ENCODE measurements around the gene RNF214.
"Not testable (repeated sequence)": the region's sequence is repeated elsewhere in the genome, so short reads cannot be mapped to it uniquely, and the experiment has no call there.

The RNF214 gene

DNA sequence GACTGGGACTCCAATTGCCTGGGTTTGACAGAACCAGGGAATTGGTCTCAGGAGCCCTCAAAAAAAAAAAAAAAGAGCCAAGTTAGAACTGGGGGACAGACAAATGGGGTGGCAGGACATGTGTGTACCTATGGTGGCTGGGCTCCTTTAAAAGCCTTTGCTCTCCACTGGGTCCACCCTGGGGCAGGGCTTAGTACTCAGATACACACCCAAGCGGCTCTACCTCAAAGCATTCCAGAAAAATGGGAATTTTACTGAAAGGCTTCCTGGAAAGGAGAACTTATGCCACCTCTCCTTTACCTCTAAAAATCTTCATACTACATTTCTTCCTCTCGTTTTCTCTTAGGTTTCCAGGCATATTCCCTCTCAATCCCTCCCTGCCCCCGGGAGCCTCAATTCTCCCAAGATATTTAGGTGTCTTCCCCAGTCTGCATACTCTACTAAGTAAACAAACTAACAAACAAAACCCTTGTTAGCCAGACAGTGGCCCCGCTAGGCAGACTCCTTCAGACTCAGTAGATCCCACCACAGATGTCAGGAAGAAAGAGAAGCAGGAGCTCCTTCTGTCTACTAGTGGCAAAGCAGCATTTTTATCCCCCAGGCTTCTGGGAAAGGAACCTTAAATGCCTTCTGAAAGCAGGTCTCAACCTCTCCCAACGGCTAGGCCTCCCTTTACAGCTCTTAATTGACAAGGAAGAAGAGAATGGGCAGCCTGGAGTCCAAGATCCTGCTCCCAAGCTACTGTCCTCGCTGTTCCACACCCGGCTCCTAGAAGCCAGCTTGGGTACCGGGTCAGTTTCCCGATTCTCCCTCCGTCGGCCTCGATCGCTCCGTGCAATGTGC lies 1.3 kb upstream of the RNF214 start:
- no peak for FAIRE-seq
- no peak for TF ChIP-seq TAF1 (IDR thresholded peaks at IDR 0.05; ENCODE audit: borderline replicate concordance, low read depth, low read length)
- no peak for TF ChIP-seq POLR2AphosphoS5 (IDR thresholded peaks at IDR 0.05; ENCODE audit: low read depth, low read length)
- no peak for TF ChIP-seq POLR2A (IDR thresholded peaks at IDR 0.05; ENCODE audit: low read depth, low read length)
- no peak for DNase-seq (ENCODE audit: insufficient read length)

DNA sequence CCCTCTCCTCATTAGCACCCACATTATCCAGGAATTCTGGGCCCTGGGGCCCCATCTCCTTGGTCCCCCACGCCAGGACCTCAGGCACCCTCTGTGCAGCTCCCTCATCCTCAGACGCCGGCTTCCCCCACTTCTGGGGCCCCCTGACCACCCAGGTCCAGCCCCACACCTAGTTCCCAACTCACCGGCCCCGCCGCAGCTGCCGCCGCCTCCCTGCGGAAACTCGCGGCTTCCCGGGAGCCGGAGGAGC lies 704 bp upstream of the RNF214 start, which contains the start of gene PCSK7:
PCSK7 (minus strand) TSS at position 232 of the 250 bp plus-strand sequence. CDS start 2,229 bp downstream, outside the sequence.
- TF ChIP-seq POLR2A (IDR thresholded peaks at IDR 0.05; ENCODE audit: low read depth, low read length) (no peak), POLR2AphosphoS5 (IDR thresholded peaks at IDR 0.05; ENCODE audit: low read depth, low read length) (no peak), TAF1 (IDR thresholded peaks at IDR 0.05; ENCODE audit: borderline replicate concordance, low read depth, low read length) (no peak)
- FAIRE-seq, result no peak
- no peak for DNase-seq (ENCODE audit: insufficient read length)

DNA sequence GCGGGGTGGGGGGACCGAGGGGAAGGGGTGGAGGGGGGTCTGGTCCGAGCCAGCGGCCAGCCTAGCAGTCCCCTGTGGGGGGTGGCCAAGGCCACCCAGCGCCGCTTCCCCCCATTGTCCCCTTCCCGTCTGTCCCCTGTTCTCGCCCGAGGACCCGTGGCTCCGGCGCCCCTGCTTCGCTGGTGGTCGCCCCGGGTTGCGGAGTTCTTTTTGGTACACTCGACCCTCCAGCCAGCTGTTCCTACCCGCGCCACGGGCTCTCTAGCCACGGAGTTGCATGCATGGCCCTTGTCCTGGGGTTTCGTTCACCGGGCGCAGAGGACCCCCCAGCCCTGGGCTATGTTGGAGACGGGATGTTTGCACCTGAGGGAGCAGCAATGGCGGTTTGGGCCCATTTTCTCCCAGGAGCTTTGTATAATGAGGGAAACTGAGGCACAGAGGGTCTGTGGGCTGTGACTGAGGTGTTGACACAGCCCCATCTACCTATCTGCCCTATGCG lies 489 bp downstream of the RNF214 start:
- DNase-seq (ENCODE audit: insufficient read length), result peak; percentile 47
- peak; percentile 82 for FAIRE-seq
- TF ChIP-seq POLR2A (IDR thresholded peaks at IDR 0.05; ENCODE audit: low read depth, low read length), result no peak
- no peak for TF ChIP-seq POLR2AphosphoS5 (IDR thresholded peaks at IDR 0.05; ENCODE audit: low read depth, low read length)
- TF ChIP-seq TAF1 (IDR thresholded peaks at IDR 0.05; ENCODE audit: borderline replicate concordance, low read depth, low read length), result no peak

DNA sequence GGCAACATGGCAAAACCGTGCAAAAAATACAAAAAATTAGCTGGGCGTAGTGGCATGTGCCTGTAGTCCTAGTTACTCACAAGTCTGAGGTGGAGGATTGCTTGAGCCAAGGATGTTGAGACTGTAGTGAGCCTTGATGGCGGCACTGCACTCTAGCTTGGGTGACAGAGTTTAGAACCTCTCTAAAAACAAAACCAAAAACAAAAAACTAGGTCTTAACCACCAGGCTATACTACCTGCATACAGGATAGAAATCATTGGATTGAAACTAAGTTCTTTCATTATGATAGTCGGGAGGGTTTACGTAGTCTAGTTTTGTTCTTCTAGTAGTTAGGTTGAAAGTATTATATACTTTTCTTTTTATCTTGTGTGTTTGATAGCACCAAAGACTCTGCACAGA lies 5.8 kb downstream of the RNF214 start:
- no peak for TF ChIP-seq POLR2AphosphoS5 (IDR thresholded peaks at IDR 0.05; ENCODE audit: low read depth, low read length)
- TF ChIP-seq TAF1 (IDR thresholded peaks at IDR 0.05; ENCODE audit: borderline replicate concordance, low read depth, low read length), result no peak
- TF ChIP-seq POLR2A (IDR thresholded peaks at IDR 0.05; ENCODE audit: low read depth, low read length), result no peak
- FAIRE-seq, result no peak
- DNase-seq (ENCODE audit: insufficient read length), result no peak

DNA sequence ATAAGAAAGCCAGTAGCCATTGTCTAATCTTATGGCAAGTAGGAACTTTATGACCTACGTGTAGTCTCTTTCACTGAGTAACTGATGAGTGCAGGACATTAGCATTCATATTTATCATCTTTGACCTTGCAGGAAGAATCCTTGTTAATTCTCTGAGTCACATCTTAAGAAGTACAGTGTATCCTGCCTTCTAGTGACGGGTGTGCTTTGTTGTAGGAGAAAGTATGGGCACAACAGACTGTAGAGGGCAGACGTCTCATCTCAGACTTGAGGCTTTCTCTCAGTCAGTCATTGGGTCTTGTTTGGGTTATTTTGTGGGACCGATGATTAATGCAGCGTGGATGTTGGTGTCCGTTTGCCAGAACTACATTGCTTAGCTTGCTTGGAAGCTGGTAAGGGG lies 6.8 kb downstream of the RNF214 start:
- no peak for FAIRE-seq
- no peak for TF ChIP-seq POLR2A (IDR thresholded peaks at IDR 0.05; ENCODE audit: low read depth, low read length)
- no peak for TF ChIP-seq POLR2AphosphoS5 (IDR thresholded peaks at IDR 0.05; ENCODE audit: low read depth, low read length)
- TF ChIP-seq TAF1 (IDR thresholded peaks at IDR 0.05; ENCODE audit: borderline replicate concordance, low read depth, low read length), result no peak

DNA sequence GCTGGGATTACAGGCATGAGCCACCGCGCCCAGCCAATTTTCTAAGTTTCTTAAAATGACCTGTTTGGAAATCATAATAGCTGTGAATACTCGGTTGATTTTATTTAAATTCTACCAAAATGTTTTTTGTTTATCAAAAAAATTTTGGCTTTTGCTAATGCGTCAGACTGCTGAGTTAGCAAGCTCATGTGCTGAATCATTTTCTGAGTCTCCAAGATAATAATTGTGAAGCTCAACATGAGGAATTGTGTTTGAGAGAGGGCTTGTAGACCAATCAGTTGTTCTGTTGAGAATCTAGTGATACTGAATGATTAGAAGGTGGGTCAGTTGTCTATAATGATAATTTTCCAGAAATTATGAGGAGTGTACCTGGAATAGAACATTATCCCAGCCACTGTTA lies 15.9 kb downstream of the RNF214 start:
- no peak for FAIRE-seq
- DNase-seq (ENCODE audit: insufficient read length), result no peak
- TF ChIP-seq POLR2AphosphoS5 (IDR thresholded peaks at IDR 0.05; ENCODE audit: low read depth, low read length) (no peak), TAF1 (IDR thresholded peaks at IDR 0.05; ENCODE audit: borderline replicate concordance, low read depth, low read length) (no peak), POLR2A (IDR thresholded peaks at IDR 0.05; ENCODE audit: low read depth, low read length) (no peak)

More for the DNA sequence above, 6.8 kb downstream of the RNF214 start:
- no peak for DNase-seq (ENCODE audit: insufficient read length)

DNA sequence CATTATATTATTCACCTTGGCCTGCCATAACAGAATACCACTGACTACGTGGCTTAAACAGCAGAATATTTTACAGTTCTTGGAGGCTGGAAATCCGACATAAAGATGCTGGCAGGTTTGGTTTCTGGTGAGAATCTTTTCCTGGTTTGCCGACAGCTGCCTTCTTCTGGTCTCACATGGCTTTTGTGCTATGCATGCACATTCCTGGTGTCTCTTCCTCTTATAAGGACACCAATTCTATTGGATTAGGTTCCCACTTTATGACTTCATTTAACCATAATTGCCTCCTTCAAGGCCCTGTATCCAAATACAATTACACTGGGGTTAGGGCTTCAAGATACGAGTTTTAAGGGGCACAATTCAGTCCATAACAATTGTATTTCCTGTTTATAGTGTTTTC lies 17.1 kb downstream of the RNF214 start:
- TF ChIP-seq POLR2A (IDR thresholded peaks at IDR 0.05; ENCODE audit: low read depth, low read length) (no peak), POLR2AphosphoS5 (IDR thresholded peaks at IDR 0.05; ENCODE audit: low read depth, low read length) (no peak), TAF1 (IDR thresholded peaks at IDR 0.05; ENCODE audit: borderline replicate concordance, low read depth, low read length) (no peak)
- DNase-seq (ENCODE audit: insufficient read length) (no peak), FAIRE-seq (no peak)

DNA sequence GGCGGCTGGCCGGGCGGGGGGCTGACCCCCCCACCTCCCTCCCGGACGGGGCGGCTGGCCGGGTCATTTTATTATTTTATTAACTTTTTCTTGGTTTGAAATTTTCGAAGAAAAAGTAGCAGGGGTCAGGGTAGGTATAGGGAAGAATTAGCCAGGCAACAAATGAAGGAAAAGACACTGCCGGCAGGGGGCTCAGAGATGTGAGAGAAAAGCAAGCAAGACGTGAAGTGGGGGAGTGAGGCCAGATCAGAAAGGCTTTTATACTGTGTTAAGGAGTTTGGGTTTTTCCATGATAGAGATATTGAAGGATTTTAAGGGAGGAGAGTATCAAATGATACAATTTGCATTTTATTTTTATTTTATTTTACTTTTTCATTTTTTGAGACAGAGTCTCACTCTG lies 19.0 kb downstream of the RNF214 start:
- TF ChIP-seq POLR2A (IDR thresholded peaks at IDR 0.05; ENCODE audit: low read depth, low read length), result no peak
- TF ChIP-seq POLR2AphosphoS5 (IDR thresholded peaks at IDR 0.05; ENCODE audit: low read depth, low read length), result no peak
- no peak for DNase-seq (ENCODE audit: insufficient read length)
- no peak for FAIRE-seq

DNA sequence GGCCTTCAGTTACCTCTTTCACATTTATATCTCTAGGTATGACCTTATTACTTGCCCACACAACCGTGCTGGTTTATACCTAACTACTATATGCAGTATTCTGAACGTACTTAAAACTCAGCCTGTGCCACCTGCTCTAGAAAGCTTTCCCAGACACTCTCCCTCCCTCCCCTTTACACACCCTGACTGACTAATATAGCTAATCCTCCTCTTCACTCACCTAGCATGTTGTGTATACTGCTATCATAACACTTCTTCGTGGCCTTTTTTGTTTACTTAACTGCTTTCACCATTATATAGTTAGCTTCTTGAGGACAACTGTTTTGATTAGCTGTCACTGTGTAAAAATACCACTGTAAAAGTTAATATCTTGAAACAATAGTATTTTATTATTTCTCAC lies 23.5 kb downstream of the RNF214 start:
- no peak for FAIRE-seq
- no peak for DNase-seq (ENCODE audit: insufficient read length)
- TF ChIP-seq TAF1 (IDR thresholded peaks at IDR 0.05; ENCODE audit: borderline replicate concordance, low read depth, low read length) (no peak), POLR2A (IDR thresholded peaks at IDR 0.05; ENCODE audit: low read depth, low read length) (no peak), POLR2AphosphoS5 (IDR thresholded peaks at IDR 0.05; ENCODE audit: low read depth, low read length) (no peak)

DNA sequence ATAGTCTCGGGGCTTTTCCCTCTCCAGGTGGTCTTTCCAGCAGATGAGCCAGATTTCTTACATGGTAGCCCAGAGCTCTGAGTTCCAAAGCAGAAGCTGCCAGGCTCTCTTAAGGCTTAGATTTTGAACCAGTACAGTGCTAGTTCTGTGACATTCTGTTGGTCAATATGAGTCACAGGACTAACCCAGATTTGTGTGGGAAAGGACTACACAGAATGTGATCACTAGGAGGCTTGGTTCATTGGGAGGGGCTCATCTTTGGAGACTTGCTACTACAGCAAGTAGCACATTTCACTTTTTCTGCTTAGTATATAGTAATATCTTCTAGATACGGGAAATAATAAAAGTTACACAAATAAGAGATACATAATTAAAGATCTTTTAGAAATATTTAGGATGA lies 24.1 kb downstream of the RNF214 start:
- DNase-seq (ENCODE audit: insufficient read length) (no peak), FAIRE-seq (no peak)
- TF ChIP-seq TAF1 (IDR thresholded peaks at IDR 0.05; ENCODE audit: borderline replicate concordance, low read depth, low read length) (no peak), POLR2AphosphoS5 (IDR thresholded peaks at IDR 0.05; ENCODE audit: low read depth, low read length) (no peak), POLR2A (IDR thresholded peaks at IDR 0.05; ENCODE audit: low read depth, low read length) (no peak)

DNA sequence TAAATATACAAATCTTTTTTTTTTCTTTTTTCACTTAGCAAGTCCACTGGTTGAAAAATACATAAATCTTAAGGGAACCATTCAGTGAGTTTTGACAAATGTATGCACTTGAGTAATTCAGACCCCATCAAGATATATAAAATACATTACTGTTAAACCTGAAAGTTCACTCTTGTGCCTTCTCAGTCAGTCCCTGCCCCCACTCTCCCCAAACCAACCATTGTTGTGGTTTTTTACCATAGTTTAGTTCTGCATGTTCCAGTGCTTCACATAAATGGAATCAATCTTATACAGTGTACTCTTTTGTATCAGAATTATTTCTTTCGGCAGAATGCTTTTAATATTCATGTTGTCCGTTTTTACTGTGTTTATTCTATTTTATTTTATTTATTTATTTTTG lies 26.1 kb downstream of the RNF214 start:
- FAIRE-seq (no peak), DNase-seq (ENCODE audit: insufficient read length) (no peak)
- no peak for TF ChIP-seq TAF1 (IDR thresholded peaks at IDR 0.05; ENCODE audit: borderline replicate concordance, low read depth, low read length)
- no peak for TF ChIP-seq POLR2AphosphoS5 (IDR thresholded peaks at IDR 0.05; ENCODE audit: low read depth, low read length)
- TF ChIP-seq POLR2A (IDR thresholded peaks at IDR 0.05; ENCODE audit: low read depth, low read length), result no peak

DNA sequence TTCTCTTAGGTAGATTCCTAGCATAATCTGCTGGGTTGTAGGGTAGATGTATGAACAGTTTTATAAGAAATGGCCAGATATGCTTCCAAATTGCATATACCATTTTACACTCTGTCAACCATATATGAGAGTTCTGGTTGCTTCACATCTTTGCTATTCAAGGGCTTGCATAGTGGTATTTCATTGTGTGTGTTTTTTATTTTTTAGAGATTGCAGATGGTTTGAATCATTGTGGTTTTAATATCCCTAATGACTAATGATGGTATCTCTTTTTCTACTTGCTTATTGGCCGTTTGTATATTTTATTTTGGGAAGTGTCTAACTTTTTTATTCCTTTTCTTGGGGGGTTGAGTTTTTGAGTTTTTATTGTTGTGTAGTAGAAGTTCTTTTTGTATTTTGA lies 26.9 kb downstream of the RNF214 start:
- FAIRE-seq (peak; percentile 5), DNase-seq (ENCODE audit: insufficient read length) (no peak)
- TF ChIP-seq POLR2AphosphoS5 (IDR thresholded peaks at IDR 0.05; ENCODE audit: low read depth, low read length) (no peak), POLR2A (IDR thresholded peaks at IDR 0.05; ENCODE audit: low read depth, low read length) (no peak), TAF1 (IDR thresholded peaks at IDR 0.05; ENCODE audit: borderline replicate concordance, low read depth, low read length) (no peak)

DNA sequence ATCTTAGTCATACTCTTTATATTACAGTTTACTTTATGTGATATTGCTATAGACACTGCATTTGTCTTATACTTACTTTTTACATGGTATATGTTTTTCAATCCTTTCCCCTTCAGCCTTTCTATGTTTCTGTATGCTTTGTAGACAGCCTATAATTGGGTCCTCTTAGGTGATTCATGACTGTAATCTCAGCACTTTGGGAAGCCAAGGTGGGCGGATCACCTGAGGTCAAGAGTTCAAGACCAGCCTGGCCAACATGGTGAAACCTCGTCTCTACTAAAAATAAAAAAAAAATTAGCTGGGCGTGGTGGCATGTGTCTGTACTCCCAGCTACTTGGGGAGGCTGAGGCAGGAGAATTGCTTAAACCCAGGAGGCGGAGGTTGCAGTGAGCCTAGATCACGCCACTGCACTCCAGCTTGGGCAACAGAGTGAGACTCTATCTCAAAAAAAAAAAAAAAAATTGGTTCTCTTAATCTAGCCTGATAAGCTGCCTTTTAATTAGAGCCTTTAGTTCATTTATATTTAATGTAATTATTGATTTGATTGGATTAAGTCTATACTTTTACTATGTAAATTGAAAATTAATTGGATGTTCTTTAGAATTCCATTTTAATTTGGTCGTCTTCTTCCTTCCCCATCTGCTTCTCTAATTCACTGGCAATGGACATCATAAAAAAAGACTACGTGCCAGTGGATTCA lies 32.3 kb downstream of the RNF214 start:
- DNase-seq (ENCODE audit: insufficient read length); FAIRE-seq: not testable (repeated sequence)
